ENCODE measurements around the gene TCF7L1. TPM values are rescaled to one million over a fixed set of nuclear protein-coding genes. Genes with fewer than 3 reads are reported as not detected.

Gene TCF7L1
- total RNA-seq, 4 donors from 2014 or later = 2.7 to 10.3 (median 8.2) TPM

DNA sequence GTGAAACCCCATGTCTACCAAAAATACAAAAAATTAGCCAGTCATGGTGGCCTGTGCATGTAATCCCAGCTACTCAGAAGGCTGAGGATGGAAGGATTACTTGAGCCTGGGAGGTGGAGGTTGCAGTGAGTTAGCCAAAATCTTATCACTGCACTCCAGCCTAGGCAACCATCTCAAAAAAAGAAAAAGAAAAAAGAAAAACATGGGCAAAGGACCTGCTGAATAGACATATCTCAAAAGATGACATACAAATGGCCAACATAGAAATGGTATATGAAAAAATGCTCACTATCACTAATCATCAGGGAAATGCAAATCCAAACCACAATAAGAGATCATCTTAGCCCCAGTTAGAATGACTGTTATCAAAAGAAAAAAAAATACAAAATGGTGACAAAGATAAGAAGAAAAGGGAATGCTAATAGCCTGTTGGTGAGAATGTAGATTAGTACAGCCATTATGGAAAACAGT, 196.0 kb downstream of the TCF7L1 start:
- TF ChIP-seq, protein P1, sequence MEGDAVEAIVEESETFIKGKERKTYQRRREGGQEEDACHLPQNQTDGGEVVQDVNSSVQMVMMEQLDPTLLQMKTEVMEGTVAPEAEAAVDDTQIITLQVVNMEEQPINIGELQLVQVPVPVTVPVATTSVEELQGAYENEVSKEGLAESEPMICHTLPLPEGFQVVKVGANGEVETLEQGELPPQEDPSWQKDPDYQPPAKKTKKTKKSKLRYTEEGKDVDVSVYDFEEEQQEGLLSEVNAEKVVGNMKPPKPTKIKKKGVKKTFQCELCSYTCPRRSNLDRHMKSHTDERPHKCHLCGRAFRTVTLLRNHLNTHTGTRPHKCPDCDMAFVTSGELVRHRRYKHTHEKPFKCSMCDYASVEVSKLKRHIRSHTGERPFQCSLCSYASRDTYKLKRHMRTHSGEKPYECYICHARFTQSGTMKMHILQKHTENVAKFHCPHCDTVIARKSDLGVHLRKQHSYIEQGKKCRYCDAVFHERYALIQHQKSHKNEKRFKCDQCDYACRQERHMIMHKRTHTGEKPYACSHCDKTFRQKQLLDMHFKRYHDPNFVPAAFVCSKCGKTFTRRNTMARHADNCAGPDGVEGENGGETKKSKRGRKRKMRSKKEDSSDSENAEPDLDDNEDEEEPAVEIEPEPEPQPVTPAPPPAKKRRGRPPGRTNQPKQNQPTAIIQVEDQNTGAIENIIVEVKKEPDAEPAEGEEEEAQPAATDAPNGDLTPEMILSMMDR (IDR thresholded peaks at IDR 0.05; ENCODE audit: low read depth) = no peak

DNA sequence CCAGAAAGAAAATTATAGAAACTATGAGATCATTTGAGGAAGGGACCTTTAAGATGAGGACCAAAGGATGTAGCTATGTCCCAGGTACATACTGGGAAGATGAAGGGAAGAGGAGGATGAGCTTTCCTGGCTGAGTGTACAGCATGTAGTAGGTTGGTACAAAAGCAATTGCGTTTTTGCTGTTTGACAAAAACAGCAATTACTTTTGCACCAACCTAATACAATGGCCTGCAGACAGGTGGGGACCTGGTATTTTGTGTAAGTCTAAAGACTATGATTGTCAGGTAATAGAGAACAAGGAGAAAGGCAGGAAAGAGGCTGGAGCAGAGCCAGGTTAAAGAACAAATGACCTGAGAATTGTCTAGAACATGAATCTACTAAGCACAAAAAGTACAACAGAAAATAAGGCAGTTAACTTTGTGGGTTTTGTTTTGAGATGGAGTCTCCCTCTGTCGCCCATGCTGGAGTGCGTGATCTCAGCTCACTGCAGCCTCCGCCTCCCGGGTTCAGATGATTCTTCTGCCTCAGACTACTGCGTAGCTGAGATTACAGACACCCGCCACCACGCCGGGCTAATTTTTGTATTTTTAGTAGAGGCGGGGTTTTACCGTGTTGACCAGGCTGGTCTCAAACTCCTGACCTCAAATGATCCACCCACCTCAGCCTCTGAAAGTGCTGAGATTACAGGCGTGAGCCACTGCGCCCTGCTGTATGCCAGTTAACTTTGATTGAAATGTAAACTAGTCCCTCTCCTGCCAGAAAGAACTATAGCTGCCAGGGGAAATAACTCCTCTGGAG, 197.8 kb downstream of the TCF7L1 start:
- TF ChIP-seq, protein P1 (IDR thresholded peaks at IDR 0.05; ENCODE audit: low read depth) = no peak

DNA sequence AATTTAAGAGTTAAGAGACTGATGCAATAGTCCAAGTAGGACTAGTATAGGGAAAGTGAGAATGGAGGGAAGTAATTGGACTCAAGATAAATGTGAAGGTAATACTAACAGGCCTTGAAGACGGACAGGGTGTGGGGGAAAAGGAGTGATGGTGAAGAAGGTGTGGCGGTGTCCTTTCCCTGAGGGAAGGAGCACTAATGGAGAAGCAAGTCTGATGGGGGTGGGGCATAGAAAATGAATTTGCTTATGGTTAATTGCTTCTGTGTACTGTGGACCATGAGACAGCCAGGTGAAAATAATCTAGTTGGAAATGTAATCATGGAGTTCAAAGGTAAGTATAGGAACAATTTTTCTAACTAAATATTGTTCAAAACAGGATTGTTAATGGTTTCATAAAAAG, 201.7 kb downstream of the TCF7L1 start:
- TF ChIP-seq, protein P1 (IDR thresholded peaks at IDR 0.05; ENCODE audit: low read depth) = no peak

DNA sequence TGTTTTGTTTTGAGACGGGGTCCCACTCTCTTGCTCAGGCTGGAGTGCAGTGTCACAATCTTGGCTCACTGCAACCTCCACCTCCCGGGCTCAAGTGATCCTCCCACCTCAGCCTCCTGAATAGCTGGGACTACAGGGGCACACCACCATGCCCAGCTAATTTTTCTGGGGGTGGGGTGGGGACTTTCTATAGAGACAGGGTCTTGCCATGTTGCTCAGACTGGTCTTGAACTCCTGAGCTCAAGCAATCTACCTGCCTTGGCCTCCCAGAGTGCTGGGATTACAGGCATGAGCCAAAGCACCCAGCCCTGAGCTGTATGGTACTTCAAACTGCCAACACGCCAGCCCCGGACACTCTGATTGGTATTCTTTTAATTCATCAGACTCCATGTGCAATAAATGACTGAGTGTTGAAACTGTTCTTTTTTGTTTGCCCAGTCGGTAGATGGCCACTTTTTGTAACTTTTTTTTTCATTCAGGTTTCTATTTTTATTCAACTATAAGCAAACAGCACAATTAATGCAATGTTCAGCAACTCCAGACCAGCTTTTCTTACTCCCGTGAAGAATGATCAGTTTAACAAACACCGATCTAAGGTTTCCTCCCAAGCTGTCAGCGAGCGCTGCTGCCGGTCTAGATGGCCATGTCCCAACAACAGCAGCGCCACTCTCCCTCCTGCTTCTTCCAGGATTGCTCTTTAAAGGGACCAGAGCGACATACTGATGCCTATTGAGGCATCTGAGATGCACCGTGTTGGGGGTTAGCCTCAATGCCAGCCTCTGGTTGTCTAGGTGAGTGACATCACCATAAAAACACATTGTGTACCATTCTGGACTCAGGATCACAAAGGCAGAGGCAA, 207.1 kb downstream of the TCF7L1 start:
- TF ChIP-seq, protein P1 (IDR thresholded peaks at IDR 0.05; ENCODE audit: low read depth) = no peak

DNA sequence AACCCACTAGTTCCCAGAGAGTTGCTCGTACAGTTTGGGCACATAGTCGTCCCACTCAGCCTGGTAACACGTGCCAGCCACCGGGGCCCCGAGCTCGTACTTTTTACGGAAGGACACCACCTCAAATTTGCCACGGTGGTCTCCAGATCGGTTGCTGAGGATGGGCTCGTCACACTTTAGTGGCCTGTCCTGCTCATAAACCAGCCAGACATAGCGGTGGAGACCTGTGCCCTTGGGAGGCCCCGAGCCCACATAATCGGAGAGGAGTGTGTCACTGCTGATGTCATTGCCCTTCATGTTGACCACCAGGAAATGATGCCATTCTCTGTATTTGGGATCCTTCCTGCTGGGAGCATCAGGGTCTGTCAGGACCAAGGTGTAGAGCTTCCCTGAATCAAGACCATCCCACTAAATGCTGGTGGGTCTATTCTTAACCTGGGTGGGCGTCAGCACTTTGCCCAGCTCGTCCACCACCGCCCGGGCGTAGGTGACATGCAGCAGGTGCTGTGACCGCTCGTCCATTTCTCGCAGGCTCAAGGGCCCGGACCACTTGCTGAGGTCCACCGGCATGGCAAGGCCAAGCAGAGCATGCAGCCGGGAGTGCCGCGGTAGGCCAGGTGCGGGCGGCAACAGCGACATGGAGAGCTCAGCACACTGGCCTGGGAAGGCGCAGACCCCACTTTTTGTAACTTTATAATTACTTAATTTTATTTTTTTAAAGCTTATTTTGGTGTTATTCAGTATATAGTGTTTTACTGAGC, 208.3 kb downstream of the TCF7L1 start:
- TF ChIP-seq, protein P1 (IDR thresholded peaks at IDR 0.05; ENCODE audit: low read depth) = no peak

DNA sequence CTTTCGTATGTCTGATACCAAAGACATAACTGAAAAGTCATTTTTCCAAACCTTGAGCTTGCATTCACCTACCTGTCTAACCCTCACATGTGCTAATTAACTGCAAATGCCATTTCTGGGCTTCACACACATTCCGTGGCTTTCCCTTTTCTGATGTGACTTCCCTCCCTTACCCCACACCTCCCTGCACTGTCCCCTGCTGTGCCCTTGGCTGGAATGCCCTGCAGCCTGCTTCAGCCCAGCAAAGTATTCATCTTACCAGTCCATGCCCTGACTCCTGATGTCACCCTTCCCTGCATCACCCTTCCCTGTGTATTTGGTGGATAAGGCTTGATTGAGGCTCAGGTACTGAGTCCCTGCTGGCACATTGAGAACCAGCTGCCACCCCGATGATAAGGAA, 209.0 kb downstream of the TCF7L1 start:
- TF ChIP-seq, protein P1 (IDR thresholded peaks at IDR 0.05; ENCODE audit: low read depth) = no peak

Measured in subcutaneous adipose tissue (tissue), 4 donors.